HG03103 (cell line): ENCODE data around the gene SHANK1.

Source experiments
- ATAC-seq: cut with Tn5 transposase; IDR thresholded peaks from one replicate; pipeline ENCODE4 v1.9.1; 2021; ENCODE audit warnings: low read depth; ENCODE audit not compliant: unreplicated experiment

The SHANK1 gene

DNA sequence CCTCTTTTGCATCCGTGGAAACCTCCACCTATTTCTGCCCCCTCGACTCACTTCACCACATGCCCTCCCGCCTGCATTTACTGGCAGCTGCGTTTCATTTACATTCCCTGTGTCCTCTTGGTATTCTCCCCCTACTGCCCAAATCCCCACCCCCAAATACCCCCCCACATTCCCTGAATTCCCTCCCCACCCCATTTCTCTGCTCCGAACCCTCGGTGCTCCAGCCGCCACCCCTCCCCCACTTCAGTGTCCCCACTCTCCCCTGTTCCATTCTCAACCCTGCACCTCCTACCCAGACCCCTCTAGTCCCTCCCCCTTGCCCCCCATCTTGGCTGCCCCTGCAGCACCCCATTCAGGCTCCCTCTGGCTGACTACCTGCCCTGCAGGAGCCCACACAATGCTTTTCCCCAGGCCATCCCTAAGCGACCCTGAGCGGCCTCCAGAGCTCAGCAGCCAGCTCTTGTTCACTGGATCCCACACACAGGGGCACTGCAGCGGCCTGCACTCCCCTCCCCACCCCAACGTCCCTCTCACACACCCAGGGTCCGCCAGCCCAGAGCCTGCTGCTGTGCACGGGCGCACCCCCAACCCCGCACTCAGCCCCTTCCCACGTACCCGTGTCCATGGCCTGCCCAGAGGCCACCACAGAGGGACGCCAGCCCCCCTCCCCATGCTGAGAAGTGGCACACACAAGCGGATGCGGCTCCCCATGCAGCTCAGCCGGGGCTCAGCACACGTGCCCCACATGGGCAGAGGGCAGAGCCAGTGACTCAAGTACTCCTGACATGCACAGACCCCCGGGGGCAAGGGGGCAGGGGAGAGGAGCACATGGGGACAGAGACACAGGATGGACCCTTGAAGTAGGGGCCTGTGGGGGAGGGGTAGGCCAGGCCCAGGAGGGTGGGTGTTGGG is 26.3 kb downstream of the SHANK1 start:
- ATAC-seq = no peak

DNA sequence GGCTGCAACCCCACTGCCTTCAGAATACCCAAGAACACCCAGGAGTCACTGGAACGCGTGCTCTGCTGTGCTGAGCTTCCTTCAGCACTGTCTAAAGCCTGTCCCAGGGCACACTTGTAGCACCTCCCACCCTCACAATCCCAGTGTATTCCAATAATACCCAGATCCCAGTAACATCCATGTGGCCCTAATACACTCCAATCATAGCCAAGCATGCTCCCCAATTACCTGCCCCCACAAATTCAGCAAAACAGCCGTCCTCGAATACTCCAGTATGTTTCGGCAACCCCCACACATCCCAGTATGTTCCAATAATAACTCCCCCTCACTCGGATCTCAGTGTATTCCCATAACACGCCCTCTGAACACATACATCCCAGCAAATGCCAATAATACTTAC is 29.2 kb downstream of the SHANK1 start:
- no peak for ATAC-seq

DNA sequence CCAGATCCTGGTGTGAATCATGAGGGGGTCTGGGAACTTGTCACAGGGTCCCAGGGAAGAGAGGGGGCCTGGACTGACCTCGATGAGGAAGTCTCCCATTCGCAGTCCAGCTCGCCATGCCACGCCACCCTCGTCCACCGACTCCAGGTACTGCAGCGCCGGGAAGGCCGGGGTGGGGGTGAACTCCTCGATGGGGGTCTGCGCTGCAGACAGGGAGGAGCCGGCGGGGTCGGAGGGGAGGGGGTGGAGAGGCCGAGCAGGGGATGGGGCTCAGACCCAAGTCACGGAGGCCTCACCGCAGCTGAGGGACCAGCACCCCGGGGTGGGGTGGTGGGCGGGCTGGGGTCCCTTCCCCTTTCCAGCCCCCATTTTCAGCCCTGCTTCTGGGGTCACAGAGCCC is 30.8 kb downstream of the SHANK1 start:
- no peak for ATAC-seq

DNA sequence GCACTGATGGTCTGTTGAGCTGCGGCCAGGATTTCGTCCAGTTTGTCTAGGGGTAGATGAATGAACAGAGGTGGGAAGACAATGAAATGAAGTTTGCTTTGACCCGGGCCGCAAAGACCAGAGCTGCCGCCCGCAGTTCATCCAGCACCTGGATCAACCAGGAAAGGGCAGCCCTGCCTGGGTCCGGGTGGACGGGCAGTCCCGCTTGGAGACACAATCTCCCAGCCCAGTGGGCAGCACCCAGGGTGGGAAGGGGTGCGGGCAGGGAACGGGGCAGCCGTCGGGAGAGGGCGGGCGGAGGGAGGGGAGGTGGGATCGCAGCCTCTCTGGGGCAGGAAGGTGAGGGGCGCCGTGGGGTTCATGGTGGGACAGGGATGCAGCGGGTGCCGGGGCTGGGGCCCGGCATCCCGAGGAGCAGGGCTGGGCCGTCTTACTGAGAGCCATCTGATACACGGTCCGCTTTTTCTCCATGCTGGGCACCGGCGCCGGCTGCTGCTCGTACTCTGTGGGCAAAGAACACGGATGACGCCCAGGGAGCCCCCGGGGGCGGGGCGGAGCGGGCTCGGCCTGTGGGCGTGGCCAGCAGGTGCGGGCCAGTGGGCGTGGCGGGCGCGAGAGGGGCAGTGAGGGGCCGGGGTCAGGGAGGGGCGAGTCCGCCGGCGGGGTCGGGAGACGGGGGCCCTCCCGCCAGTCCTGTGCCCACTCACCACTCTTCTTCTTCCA is 33.1 kb downstream of the SHANK1 start:
- ATAC-seq = no peak

DNA sequence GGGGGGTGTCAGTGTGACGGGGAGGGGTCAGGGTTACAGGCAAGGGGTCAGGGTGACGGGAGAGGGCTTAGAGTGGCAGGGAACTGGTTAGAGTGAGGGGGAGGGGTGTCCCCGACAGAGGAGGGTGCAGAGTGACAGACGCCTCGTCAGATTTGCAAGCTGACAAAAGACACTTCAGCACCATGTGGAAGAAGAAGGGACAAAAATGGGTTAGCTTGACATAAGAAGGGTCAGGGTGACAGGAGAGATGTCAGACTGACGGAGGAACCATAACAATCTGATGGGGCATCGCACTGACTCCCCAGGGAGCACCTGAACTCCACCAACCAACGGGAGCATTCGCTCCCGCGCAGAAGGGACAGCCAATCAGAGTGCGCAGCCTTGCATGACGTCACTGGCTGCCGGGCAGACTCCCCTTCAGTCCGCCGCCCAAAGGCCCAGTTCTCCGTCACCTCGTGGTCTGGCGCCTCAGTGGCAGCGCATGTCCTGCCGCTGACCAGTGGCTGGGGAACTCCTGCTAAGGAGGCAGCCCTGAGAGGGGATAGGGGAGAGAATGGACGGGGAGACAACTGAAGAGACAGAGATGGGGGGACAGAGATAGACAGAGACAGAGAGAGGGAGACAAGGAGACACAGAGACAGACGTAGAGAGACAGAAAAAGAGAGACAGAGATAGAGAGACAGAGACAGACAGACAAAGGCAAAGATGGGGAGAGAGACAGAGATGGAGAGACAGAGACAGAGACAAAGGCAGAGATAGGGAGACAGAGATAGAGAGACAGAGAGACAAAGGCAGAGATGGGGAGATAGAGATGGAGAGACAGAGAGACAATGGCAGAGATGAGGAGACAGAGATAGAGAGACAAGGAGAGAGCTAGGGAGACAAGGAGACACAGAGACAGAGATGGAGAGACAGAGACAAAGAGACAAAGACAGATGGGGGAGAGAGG is 40.2 kb downstream of the SHANK1 start:
- ATAC-seq = no peak

DNA sequence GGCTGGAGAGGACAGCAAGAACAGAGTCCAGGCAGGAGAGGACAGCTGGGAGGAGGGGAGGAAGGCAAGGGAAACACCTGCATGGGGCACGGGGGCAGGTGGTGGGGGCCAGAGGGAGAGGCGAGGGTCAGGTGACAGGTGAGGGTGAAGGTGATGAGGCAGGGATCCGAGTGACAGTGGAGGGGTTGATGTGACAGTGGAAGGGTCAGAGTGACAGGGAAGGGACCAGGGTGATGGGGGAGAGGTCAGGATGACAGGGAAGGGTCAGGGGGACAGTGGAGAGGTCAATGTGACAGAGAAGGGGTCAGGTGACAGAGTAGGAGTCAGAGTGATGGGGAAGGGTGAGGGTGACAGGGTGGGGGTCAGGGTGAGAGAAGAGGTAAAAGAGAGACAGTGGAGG is 41.3 kb downstream of the SHANK1 start:
- ATAC-seq = no peak

DNA sequence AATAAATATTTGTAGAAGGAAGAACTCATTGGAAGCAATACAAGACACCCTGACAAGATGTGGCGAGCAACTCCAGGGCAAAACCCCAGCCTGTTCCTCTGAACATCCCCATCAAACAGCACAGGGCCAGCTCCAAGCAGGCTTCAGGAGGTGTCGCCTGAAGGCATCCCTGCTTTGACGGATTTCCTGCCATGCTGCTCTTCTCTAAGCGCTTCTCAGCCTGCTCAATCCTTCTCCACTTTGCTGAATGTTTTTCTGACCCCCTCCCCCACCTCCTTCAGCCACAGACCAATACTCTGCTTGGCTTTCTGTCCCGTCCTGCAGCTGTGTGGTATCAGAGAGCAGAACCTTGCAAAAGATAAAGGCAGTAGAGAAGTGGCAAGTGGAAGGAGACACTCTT is 42.0 kb downstream of the SHANK1 start:
- ATAC-seq = no peak

DNA sequence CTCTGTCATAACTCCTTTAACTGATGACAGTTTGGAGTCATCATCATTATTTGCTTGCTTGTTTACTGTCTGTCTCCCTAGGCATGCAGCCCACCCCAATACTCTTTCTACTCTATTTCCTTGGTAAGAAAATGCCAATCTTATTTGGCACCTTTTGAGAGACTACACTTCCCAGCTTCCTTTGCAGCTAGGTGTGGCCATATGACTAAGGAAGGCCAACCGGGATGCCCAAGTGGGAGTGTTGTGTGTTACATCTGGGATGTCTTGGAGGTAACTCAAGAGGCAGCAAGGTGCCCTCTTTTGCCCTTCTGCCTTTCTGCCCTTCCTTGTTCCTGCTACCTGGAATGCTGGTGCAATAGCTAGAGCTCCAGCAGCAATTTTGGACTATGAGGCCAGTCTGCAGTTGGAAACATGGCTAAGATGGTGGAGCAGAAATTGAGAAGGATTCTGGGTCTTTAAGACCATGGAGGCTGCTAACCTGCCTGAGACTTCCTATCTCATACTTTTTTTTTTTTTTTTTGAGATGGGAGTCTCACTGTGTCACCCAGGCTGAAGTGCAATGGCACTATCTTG is 42.9 kb downstream of the SHANK1 start:
- no peak for ATAC-seq

DNA sequence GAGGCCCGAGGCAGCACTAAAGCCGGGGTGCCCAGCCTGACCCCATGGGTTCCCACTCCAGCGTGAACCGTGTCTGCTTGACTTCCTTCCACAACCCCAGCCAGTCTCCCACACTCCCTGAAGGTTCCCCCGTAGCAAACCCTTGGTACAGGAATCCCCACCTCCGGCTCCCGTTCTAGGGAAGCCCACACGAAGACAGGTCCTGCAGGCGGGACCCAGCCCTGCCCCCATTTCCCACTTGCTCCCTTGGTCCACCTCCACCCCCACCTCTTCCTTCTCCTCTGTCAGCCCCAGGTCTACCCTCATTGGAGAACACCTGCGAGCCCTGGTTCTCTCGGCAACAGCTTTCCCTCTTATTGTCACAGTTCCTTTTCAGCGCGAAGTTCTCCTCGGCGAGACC is 46.5 kb downstream of the SHANK1 start:
- no peak for ATAC-seq

DNA sequence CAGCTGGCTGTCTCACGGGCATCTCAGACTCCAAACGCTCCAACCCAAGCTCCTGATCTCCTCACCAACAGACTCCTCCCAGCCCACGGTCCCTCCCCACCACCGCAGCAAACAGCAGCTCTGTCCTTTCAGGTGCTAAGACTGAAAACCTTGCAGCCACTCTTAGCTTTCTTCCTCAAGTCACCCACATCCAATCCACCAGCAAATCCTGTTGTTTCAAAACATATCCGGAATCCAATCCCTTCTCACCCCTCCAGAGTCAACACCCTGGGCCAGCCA is 49.6 kb downstream of the SHANK1 start:
- ATAC-seq = no peak

DNA sequence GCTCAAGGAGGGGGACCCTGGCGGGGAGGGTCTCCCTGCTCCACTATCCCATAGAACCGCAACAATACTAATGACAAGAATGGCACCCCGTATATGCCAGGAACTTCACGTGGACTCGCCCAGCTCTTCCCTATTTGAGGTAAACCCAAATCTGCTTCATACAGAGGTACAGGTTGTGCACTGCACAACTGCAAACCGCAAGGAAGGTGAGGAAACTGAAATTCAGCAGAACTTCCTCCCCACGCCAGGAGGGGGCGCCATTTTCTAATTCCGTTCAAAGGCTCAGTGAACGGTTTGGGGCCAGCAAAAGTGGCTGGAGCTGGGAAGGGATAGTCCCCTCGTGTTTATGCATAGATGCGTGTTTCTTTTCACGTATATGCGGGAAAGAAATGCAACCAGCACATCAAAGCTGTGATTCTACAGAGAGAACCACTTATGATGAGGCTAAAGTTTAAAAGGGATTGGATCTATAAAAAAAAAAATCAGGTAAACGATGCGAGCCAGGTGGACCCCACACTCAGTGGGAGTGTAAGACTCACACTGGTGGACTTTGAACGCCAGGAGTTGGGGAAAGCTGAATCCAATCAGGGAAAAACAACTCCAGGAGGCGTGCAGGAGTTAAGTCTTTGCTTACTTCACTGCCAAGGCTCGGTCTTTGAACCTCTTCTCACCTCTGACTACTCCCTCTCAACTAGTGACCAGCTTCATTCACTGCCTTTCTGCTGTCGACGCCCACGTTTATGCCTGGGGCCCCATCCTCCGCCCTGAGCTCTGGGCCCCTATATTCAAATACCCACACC is 50.1 kb downstream of the SHANK1 start:
- ATAC-seq = no peak

DNA sequence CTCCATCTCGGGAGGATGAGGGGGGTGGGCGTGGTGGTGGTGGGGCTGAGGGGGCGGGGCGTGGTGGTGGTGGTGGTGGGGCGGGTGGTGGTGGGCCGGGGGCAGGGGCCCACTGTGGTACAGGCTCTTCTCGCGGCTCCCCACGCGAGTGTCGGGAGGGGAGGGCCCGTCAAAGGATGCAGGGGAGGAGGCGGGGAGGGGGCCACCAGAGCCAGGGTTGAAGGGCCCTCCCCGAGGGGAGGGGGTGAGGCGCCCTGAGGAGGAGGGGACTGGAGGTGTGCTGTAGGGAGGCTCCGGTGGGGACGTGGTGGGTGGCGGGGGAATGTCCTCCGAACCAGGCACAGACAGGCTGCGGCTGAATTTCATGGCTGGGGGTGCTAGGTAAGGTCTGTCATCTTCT is 50.7 kb downstream of the SHANK1 start:
- no peak for ATAC-seq

DNA sequence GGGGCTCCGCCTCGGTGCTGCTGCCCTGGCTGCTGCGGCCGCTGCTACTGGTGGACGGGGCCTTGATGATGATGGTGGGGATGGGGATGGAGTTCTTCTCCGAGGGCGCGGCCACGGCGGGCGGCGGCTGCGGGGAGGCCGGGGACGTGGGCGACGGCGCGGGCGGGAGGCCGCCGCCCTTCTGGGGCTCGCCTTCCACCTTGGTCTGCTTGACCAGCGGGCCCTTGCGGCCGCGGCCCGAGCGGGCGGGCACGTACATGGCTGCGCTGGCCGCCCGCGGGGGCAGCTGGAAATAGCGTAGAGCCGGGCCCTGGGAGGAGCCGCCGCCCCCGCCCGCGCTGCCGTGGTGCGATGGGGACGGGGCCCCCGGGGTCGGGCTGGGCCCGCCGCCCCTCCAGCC is 51.2 kb downstream of the SHANK1 start:
- ATAC-seq = no peak

DNA sequence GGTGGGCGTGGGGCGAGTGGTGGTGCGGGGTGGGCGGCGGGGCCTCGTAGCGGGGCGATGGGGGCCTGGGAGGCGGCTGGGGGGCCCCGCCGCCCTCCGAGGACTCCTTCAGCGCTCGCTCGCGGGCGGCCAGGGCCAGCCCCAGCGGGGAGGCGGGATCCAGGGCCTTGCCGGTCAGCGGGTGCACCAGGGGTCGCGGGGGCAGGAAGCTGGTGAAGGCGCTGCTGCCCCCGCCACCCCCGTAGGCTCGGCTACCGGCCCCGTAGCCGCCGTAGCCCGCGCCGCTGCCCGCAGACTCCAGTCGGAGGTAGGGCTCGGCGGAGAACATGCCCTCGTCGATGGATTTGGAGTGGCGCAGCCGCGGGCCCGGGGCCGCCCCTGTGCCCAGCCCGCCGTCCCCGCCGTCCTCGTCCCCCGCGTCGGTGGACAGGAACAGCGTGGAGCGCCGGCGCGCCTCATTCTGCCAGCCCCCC is 51.8 kb downstream of the SHANK1 start:
- no peak for ATAC-seq

DNA sequence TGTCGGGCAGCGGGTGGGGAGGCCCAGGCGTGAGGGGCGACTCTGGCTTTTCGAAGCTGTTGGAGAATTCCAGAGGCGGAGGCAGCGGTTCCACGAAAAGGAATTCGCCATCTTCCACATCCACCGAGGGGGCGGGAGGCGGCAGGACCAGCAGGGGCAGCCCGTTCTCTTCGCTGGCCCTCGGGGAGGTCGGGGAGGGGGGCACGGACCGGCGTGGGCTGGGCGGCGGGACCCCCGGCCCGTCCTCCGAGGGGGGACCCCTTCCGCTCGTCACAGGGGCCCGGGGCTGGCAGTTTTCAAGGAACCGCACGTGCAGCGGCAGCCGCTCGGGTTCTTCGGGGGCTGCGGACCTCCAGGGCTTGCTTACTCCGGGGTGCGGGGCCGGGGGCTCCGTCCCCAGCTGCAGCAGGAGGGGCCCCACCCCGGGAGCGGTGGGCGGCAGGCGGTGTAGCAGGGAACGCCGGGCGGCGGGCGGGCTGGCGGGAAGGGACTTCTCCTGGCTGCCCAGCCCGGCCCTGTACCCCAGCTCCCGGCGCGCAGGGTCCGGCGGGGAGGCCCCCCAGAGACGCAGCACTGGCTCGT is 52.3 kb downstream of the SHANK1 start:
- no peak for ATAC-seq

DNA sequence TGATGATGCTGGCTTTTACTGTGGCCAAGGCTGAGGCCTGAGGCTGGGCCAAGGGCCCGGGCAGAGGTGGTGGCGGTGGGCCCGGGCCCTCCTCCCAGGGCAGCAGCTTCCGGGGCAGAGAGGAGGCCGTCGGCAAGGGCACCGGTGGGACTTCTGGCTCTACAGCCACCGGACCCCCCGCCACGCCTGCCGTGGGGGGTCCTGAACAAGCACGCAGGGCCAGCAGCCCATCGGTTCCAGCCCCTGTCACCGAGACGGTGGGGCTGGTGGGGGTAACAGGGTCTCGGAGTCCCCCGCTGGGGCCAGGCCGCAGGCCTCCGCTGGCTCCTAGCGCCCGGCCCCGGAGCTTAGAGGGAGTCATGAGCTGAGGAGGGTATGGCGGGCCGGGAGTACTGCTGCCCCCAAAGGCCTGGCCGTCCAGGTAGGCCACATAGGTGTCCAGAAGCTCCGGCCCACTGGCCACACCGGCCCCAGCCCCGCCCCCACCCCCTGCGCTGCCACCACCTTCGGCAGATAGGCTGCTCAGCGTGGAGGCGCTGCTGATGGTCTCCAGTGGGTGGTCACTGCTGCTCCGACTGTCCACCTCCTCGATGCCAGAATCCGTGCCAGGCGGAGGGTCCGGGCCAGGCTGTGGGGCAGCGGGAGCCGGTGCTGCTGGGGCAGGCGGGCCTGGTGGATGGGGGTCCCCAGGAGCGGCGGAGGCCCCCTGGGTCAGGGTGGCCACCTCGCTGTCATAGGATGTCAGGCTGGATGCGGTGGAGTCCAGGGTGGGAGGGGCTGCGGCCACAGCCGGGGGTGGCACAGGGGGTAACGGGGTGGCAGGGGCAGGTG is 53.0 kb downstream of the SHANK1 start:
- no peak for ATAC-seq

DNA sequence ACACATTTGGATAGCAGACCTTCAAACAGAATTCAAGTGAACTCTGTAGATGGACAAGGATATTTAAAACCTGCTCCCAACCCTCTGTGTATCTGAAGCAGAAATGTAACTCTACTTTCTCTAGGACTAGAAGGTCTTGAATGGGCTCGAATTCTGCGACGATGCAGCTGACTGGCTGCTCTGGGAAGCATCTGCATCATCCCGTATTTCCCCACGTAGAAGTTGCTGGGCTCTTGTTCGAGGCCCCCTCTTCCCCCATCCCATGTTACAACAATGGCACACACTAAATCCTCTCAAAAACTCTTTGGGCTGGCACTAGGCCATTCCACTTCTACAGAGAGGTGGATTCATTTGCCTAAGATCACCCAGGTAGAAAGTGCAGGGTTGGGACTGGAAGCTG is 55.4 kb downstream of the SHANK1 start:
- no peak for ATAC-seq

DNA sequence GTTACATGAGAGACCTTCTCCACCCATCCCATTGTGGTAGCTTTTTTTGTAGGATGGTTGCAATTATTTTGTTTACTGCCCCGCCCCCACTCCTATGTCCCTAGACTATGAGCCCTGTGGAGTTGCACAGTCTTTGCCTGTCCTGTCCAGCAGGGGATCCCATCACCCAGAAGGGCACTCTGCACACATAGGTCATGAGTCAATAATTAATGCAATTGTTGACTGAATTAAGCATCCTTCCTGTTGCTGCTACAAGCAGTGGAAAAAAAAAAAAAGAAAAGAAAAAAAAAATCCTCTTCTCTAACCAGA is 56.2 kb downstream of the SHANK1 start:
- no peak for ATAC-seq
